H1 (cell line): ENCODE measurements around the gene SH2D4B. TPM values are rescaled to one million over a fixed set of nuclear protein-coding genes. Genes with fewer than 3 reads are reported as not detected.

Experiments
- CHD2 ChIP-seq: IDR thresholded peaks from 2 replicates; pipeline ENCODE4 v1.6.1; 2012; ENCODE audit warnings: low read length, improper control_type of control experiment
- CTCF ChIP-seq, 3 experiments: IDR thresholded peaks; 1 replicate in 2 of 3; 2 replicates in 1 of 3; pipeline versions ENCODE4 v1.5.1 to v1.6.1; 2011; ENCODE audit warnings: low read length in 3 of 3, mild to moderate bottlenecking in 3 of 3, inconsistent platforms in 2 of 3, low read depth in 1 of 3, moderate library complexity in 1 of 3; ENCODE audit not compliant: insufficient read depth in 1 of 3; ENCODE audit errors: control extremely low read depth in 1 of 3
- EP300 ChIP-seq, 2 experiments: IDR thresholded peaks; 1 replicate in 1 of 2; 2 replicates in 1 of 2; pipeline ENCODE4 v1.6.1; 2011 to 2012; ENCODE audit warnings: low read depth in 2 of 2, low read length in 2 of 2, mild to moderate bottlenecking in 2 of 2, borderline replicate concordance in 1 of 2, inconsistent platforms in 1 of 2, moderate library complexity in 1 of 2
- polyA plus RNA-seq, 7 experiments: library from polyadenylated mRNA; depleted of rRNA in 3 of 7; stranded (reverse) in 5 of 7; unstranded in 2 of 7; fragments of >200 nt in 5 of 7; fragments of 200-250 nt in 2 of 7; gene quantifications; 1 replicate in 5 of 7; 2 replicates in 1 of 7; 4 replicates in 1 of 7; pipeline versions ENCODE4 v1.2.1 to v1.2.3, GENCODE V29; 2011 to 2013; ENCODE audit warnings: missing spikeins in 2 of 7, mixed read lengths in 2 of 7
- total RNA-seq: library from RNA; stranded (reverse); fragmentation: NEBNext Ultra II Directional; extraction: Animal tissue kit (Norgen Biotek cat#: 25700); gene quantifications from 2 replicates; pipeline ENCODE4 v1.2.1, GENCODE V29; 2021

The SH2D4B gene
- total and polyA plus RNA-seq, 2 of the 8 experiments (the other 6 are each of a cell fraction or from before 2014, with no cell fraction given), result 0.06 to 0.13 TPM

- no peak for TF ChIP-seq CHD2
- TF ChIP-seq EP300 (IDR thresholded peaks at IDR 0.05; ENCODE audit: borderline replicate concordance in 1 of 2, low read depth in 2 of 2, low read length in 2 of 2), result no peak
- TF ChIP-seq CTCF (IDR thresholded peaks at IDR 0.05; ENCODE audit: control extremely low read depth in 1 of 3, insufficient read depth in 1 of 3, low read depth in 1 of 3, low read length in 3 of 3), result no peak
Measured at GRCh38 chr10:80609331-80609730, 71.6 kb downstream of the SH2D4B start (continued).
